GM18511 (cell line): ENCODE results near the gene ARHGAP10.
"Not testable (repeated sequence)": the region's sequence is repeated elsewhere in the genome, so short reads cannot be mapped to it uniquely, and the experiment has no call there.

Experiments
- ATAC-seq: cut with Tn5 transposase; IDR thresholded peaks from one replicate; pipeline ENCODE4 v1.9.1; 2021; ENCODE audit warnings: mild to moderate bottlenecking, moderate library complexity; ENCODE audit not compliant: unreplicated experiment

The ARHGAP10 gene

GRCh38 chr4:147975933-147976928 is 244.3 kb downstream of the ARHGAP10 start:
- ATAC-seq: no peak

- no peak for ATAC-seq
Observed at GRCh38 chr4:147980586-147980985, 248.7 kb downstream of the ARHGAP10 start.

GRCh38 chr4:147981305-147981704 is 249.4 kb downstream of the ARHGAP10 start:
- ATAC-seq: peak; percentile 91

- no peak for ATAC-seq
Observed at GRCh38 chr4:147984065-147984777, 252.3 kb downstream of the ARHGAP10 start.

GRCh38 chr4:147984778-147985138 is 252.9 kb downstream of the ARHGAP10 start:
- ATAC-seq: no peak

- no peak for ATAC-seq
Observed at GRCh38 chr4:147985376-147985775, 253.5 kb downstream of the ARHGAP10 start.

- peak; percentile 82 for ATAC-seq
Observed at GRCh38 chr4:147987252-147987651, 255.4 kb downstream of the ARHGAP10 start.

GRCh38 chr4:147991543-147992283 is 259.8 kb downstream of the ARHGAP10 start:
- no peak for ATAC-seq

- no peak for ATAC-seq
Observed at GRCh38 chr4:147994076-147994475, 262.2 kb downstream of the ARHGAP10 start.

GRCh38 chr4:147994491-147995385 is 262.9 kb downstream of the ARHGAP10 start:
- no peak for ATAC-seq

- no peak for ATAC-seq
Observed at GRCh38 chr4:147996859-147997258, 265.0 kb downstream of the ARHGAP10 start.

GRCh38 chr4:148000038-148000437 is 268.1 kb downstream of the ARHGAP10 start:
- ATAC-seq: not testable (repeated sequence)

- peak; percentile 61 for ATAC-seq
Observed at GRCh38 chr4:148004228-148004857, 272.5 kb downstream of the ARHGAP10 start.

GRCh38 chr4:148006001-148006400 is 274.1 kb downstream of the ARHGAP10 start:
- no peak for ATAC-seq

GRCh38 chr4:148007314-148007760 is 275.4 kb downstream of the ARHGAP10 start:
- no peak for ATAC-seq

- peak; percentile 53 for ATAC-seq
Observed at GRCh38 chr4:148007792-148008191, 275.9 kb downstream of the ARHGAP10 start.

GRCh38 chr4:148015058-148015457 is 283.2 kb downstream of the ARHGAP10 start:
- no peak for ATAC-seq

- no peak for ATAC-seq
Observed at GRCh38 chr4:148015468-148015867, 283.6 kb downstream of the ARHGAP10 start.

GRCh38 chr4:148016063-148016637 is 284.3 kb downstream of the ARHGAP10 start:
- ATAC-seq: no peak
